ENCODE data around the gene SATB2.

Gene SATB2

DNA sequence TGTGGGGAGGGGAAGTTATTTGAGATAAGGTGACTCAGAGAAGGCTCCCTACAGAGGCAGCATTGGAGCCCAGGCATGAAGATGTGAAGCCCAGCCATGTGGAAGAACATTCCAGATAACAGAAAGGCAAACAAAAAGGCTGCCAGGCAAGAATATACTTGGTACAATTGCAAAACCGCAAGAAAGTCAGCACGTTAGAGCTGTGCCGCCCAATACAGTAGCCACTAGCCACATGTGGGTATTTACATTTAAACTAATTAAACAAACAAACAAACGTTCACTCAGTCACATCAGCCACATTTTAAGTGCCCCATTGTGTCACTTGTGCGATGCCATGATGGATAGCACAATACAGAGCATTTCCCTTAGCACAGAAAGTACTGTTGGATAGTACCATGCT is 179.6 kb downstream of the SATB2 start:
- TF ChIP-seq, protein P1, sequence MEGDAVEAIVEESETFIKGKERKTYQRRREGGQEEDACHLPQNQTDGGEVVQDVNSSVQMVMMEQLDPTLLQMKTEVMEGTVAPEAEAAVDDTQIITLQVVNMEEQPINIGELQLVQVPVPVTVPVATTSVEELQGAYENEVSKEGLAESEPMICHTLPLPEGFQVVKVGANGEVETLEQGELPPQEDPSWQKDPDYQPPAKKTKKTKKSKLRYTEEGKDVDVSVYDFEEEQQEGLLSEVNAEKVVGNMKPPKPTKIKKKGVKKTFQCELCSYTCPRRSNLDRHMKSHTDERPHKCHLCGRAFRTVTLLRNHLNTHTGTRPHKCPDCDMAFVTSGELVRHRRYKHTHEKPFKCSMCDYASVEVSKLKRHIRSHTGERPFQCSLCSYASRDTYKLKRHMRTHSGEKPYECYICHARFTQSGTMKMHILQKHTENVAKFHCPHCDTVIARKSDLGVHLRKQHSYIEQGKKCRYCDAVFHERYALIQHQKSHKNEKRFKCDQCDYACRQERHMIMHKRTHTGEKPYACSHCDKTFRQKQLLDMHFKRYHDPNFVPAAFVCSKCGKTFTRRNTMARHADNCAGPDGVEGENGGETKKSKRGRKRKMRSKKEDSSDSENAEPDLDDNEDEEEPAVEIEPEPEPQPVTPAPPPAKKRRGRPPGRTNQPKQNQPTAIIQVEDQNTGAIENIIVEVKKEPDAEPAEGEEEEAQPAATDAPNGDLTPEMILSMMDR (conservative IDR thresholded peaks at IDR 0.05) = no peak
- H3K27ac ChIP-seq = no peak overlapping the region

GRCh38 chr2:199273042-199273511 is 184.7 kb downstream of the SATB2 start:
- no peak overlapping the region for H3K27ac ChIP-seq
- TF ChIP-seq, protein P1 (conservative IDR thresholded peaks at IDR 0.05) = no peak

DNA sequence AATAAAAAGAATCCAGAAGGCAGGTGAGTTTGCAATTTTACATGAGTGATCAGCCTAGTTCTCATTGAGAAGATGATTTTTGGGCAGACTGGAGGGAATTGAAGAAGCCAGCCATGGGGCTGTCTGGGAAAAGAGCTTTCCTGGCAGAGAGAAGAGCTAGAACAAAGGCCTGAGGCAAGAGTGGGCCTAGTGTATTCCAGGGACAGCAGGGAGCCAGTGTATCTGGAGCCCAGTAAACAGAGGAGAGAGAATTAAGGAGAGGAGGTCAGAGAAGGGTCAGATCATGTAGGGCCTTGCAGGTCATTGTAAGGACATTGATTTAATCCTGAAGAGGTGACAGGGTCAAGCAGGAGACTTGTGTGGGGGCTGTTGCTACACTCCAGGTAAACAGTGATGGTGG is 195.8 kb downstream of the SATB2 start:
- H3K27ac ChIP-seq = no peak overlapping the region
- TF ChIP-seq, protein P1 (conservative IDR thresholded peaks at IDR 0.05) = no peak

- TF ChIP-seq, protein P1 (conservative IDR thresholded peaks at IDR 0.05) = no peak
- no peak overlapping the region for H3K27ac ChIP-seq
These were observed 196.5 kb downstream of the SATB2 start for GRCh38 chr2:199261239-199261638.

DNA sequence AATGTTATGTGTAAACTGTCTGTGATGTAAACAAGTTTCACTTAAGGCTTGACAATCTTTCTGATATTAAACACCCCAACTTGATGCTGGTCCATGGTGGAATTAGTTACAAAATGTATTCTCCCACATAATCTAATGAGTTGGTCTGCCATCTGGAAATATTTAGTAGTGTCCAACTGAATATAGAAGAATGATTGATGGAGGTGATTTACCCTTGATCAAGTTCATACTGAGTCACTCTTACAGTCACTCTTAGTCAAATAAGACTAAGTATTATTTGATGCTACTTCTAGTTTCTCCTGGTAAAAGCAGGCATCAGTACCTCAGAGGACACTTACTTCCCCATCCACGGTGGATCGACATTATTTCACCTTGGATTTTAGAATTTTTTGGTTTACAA is 198.1 kb downstream of the SATB2 start:
- H3K27ac ChIP-seq = no peak overlapping the region
- TF ChIP-seq, protein P1 (conservative IDR thresholded peaks at IDR 0.05) = no peak

- TF ChIP-seq, protein P1 (conservative IDR thresholded peaks at IDR 0.05) = 0 out of 2 replicates have a peak, but pooled peaks have one; percentile 10
- H3K27ac ChIP-seq = no peak overlapping the region
These were observed 199.4 kb downstream of the SATB2 start for GRCh38 chr2:199258291-199258690.

- H3K27ac ChIP-seq = no peak overlapping the region
- TF ChIP-seq, protein P1 (conservative IDR thresholded peaks at IDR 0.05) = no peak
These were observed 200.2 kb downstream of the SATB2 start for GRCh38 chr2:199257261-199258224.

All from VCaP (cell line).